Esophagus squamous epithelium (tissue), 4 donors: ENCODE data around the gene PSMD8.

Source experiments
- POLR2A ChIP-seq, 4 donors: fragments of 450-650 bp; IDR thresholded peaks; one replicate each; pipeline ENCODE4 v1.6.1; 2017; ENCODE audit warnings: antibody characterized with exemption in 4 of 4, mild to moderate bottlenecking in 4 of 4, moderate library complexity in 3 of 4
- TF ChIP-seq, protein P1 (sequence below), 6 experiments: fragments of 450-650 bp in 4 of 6; fragments of 200-600 bp in 2 of 6; sonication (generic) in 2 of 6; IDR thresholded peaks; one replicate each; pipeline ENCODE4 v1.5.1; 2016 to 2019; ENCODE audit warnings: antibody characterized with exemption in 6 of 6, mild to moderate bottlenecking in 4 of 6, moderate library complexity in 4 of 6

DNA sequence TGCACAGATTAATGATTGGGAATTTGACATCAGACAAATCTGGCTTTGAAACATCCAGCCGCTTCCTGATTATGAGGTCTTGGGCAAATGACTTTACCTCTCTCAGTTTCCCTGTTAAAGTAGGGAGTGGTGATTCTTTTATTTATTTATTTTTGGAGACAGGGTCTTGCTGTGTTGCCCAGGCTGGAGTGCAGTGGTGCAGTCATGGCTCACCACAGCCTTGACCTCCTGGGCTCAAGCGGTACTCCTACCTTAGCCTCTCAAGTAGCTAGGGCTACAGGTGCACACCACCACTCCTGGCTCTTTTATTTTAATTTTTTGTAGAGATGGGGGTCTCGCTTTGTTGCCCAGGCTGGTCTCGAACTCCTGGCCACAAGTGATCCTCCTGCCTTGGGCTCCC lies 2.7 kb downstream of the PSMD8 start:
- TF ChIP-seq, protein P1, sequence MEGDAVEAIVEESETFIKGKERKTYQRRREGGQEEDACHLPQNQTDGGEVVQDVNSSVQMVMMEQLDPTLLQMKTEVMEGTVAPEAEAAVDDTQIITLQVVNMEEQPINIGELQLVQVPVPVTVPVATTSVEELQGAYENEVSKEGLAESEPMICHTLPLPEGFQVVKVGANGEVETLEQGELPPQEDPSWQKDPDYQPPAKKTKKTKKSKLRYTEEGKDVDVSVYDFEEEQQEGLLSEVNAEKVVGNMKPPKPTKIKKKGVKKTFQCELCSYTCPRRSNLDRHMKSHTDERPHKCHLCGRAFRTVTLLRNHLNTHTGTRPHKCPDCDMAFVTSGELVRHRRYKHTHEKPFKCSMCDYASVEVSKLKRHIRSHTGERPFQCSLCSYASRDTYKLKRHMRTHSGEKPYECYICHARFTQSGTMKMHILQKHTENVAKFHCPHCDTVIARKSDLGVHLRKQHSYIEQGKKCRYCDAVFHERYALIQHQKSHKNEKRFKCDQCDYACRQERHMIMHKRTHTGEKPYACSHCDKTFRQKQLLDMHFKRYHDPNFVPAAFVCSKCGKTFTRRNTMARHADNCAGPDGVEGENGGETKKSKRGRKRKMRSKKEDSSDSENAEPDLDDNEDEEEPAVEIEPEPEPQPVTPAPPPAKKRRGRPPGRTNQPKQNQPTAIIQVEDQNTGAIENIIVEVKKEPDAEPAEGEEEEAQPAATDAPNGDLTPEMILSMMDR (IDR thresholded peaks at IDR 0.05): no peak
- TF ChIP-seq POLR2A (IDR thresholded peaks at IDR 0.05): no peak
